Stimulated activated CD8-positive, alpha-beta memory T cell treated with anti-CD3 and anti-CD28 coated beads, Interleukin-12 subunit alpha, Interleukin-12 subunit beta, amount 100 ng/mL, for 4 hours (primary cell): ENCODE measurements around the gene COX8A.

Experiments used
- DNase-seq: peaks from one replicate; pipeline ENCODE4 v3.0.0-alpha.2; 2020; ENCODE audit warnings: low read depth

Gene COX8A

DNA sequence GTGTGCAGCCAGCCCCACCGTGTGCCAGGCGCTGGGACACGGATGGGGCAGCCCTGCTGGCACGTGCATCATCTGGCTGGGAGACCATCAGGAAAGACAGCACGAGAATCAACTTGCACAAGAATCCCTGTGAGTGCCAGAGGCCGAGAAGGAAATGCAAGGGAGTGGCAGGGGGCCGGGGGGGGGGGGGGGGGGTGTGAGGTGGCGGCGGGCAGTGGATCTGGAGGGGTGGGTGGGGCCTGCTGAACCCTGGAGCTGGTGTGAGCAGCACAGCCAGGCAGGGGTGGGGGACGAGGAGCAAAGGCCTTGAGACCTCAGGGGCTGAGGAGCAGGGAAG, 47.3 kb downstream of the COX8A start:
- no peak for DNase-seq

DNA sequence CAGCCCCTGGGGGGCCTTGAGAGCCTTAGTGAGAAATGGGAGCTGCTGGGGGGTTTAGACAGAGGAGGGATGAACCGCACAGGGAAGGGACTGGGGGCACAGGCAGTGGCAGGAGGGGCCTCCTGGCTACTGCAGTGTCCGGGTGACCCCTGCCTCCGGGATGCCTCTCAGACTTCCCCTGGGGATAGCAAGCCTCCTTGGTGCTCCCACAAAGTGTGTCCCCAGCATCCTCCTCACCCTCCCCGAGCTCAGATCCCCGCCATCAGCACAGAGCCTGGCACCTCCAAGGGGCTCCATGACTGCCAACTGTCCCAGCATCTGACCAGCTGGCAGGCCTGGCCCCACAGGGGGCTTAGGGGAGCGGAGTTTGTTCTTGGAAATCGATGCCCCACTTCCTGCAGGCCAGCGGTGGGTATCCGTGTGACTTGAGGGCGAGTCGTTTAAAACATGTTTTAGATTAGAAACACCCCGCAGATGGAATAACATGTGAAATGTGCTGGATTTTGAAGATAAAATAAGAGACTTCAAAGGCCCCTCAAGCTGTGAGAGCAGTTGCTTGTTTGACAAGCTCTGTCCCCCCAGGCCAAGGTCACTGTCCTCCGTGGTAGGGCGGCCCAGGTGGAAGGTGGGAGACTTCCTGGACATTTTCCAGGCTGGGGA, 47.8 kb downstream of the COX8A start:
- no peak for DNase-seq

DNA sequence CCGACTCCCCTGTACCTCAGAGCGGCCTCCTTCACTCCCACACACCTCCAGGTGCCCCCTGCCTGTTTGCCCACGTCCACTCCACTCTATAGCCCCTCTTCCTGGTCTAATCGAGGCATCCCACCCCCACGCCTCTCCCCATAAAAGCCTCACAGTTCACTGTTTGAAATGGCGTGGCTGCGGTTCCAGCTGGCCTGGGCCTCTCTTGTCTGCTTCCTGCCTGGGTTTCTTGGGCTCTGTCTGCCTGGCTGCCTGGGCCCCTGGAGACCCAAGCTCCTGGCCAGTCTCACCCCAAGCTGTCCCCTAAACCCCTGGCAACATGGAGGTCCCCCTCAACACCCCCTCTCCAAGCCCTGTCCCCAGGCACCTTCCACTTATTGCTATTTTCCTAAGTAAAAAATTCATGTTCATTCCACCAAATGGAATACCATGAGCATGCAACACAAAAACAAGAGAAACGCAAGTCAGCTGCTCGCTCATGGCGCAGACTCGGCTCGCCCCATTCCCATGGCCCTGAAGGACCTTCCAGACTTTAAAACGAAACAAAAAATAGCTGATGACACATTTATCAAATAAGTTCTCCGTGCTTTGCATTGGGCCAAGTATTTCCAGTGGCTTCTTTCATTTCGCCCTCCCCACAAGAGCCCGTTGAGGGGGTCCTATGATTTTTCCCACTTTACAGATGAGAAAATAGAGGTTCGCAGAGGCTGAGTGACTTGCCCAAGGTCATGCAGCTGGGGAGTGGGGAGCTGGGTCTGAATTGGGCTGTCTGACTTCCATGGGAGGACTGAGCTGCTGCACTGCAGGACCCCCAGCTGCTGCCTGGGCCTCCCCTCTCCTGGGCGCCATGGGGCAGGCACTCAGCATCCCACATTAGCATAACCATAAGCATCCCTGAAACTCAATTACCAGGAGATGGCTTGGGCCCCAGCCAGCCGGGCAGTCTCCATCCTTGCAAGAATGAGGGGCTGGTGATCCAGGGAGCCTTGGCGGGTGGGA, 49.6 kb downstream of the COX8A start:
- DNase-seq, result no peak

DNA sequence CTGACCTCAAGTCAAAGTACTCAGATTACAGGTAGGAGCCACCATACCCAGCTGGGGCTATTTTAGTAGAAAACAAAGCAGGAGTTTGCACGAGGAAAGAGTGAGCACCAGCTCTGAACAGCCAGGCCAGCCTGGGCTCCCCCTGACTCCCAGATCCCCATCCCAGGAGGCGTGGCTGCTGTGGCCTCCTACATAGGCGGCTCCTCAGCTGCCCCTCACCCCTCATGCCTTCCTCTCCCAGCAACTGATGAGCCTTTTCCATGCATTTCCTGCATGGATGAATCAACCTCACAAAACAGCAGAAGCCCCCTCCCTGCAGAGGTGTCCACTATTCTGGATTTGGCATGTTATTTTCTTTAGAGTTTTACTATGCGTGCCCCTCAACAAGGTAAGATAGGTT, 50.8 kb downstream of the COX8A start:
- DNase-seq, result no peak
